Liver (tissue), 3 donors: ENCODE data around the gene IER3IP1.
"Not testable (repeated sequence)": the region's sequence is repeated elsewhere in the genome, so short reads cannot be mapped to it uniquely, and the experiment has no call there.

Source experiments
- ATF3 ChIP-seq: IDR thresholded peaks from 2 replicates; pipeline ENCODE4 v1.6.1; 2016; ENCODE audit warnings: antibody characterized with exemption
- EGR1 ChIP-seq, 2 donors: IDR thresholded peaks; 2 replicates each; pipeline ENCODE4 v1.6.1; 2016 to 2018; ENCODE audit warnings: antibody characterized with exemption in 2 of 2, low read depth in 2 of 2
- GABPA ChIP-seq, 2 donors: IDR thresholded peaks in 1 of 2; conservative IDR thresholded peaks in 1 of 2; 2 replicates each; pipeline ENCODE4 v1.6.1; 2016; ENCODE audit warnings: antibody characterized with exemption in 2 of 2, mild to moderate bottlenecking in 1 of 2, moderate library complexity in 1 of 2
- HNF4A ChIP-seq, 2 donors: conservative IDR thresholded peaks; 2 replicates each; pipeline ENCODE4 v1.6.1; 2016; ENCODE audit warnings: antibody characterized with exemption in 2 of 2, mild to moderate bottlenecking in 2 of 2
- RAD21 ChIP-seq, 2 donors: IDR thresholded peaks; 2 replicates each; pipeline ENCODE4 v1.6.1; 2016; ENCODE audit warnings: antibody characterized with exemption in 2 of 2, mild to moderate bottlenecking in 2 of 2
- SP1 ChIP-seq: IDR thresholded peaks from 2 replicates; pipeline ENCODE4 v1.6.1; 2018; ENCODE audit warnings: antibody characterized with exemption, mild to moderate bottlenecking
- YY1 ChIP-seq: IDR thresholded peaks from 2 replicates; pipeline ENCODE4 v1.6.1; 2016; ENCODE audit warnings: antibody characterized with exemption, mild to moderate bottlenecking
- TF ChIP-seq, protein P1 (sequence below): fragments of 150-350 bp; IDR thresholded peaks from 2 replicates; pipeline ENCODE4 v1.5.1; 2017; ENCODE audit warnings: improper control_type of control experiment, low read depth, low read length; ENCODE audit not compliant: missing input control
- TF ChIP-seq, protein P2 (sequence below): IDR thresholded peaks from 2 replicates; pipeline ENCODE4 v1.6.1; 2016; ENCODE audit warnings: antibody characterized with exemption
- donor health status: healthy.
- donor health status: healthy.

GRCh38 chr18:47195961-47196360 lies 19.8 kb upstream of the IER3IP1 start:
- TF ChIP-seq, protein P1, sequence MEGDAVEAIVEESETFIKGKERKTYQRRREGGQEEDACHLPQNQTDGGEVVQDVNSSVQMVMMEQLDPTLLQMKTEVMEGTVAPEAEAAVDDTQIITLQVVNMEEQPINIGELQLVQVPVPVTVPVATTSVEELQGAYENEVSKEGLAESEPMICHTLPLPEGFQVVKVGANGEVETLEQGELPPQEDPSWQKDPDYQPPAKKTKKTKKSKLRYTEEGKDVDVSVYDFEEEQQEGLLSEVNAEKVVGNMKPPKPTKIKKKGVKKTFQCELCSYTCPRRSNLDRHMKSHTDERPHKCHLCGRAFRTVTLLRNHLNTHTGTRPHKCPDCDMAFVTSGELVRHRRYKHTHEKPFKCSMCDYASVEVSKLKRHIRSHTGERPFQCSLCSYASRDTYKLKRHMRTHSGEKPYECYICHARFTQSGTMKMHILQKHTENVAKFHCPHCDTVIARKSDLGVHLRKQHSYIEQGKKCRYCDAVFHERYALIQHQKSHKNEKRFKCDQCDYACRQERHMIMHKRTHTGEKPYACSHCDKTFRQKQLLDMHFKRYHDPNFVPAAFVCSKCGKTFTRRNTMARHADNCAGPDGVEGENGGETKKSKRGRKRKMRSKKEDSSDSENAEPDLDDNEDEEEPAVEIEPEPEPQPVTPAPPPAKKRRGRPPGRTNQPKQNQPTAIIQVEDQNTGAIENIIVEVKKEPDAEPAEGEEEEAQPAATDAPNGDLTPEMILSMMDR = not testable (repeated sequence)
- TF ChIP-seq YY1; HNF4A (conservative IDR thresholded peaks at IDR 0.05); SP1; GABPA (IDR thresholded peaks at IDR 0.05 in 1 of 2, conservative IDR thresholded peaks at IDR 0.05 in 1 of 2); EGR1 (IDR thresholded peaks at IDR 0.05; ENCODE audit: low read depth in 2 of 2); ATF3; RAD21 (IDR thresholded peaks at IDR 0.05): not testable (repeated sequence)
- TF ChIP-seq, protein P2, sequence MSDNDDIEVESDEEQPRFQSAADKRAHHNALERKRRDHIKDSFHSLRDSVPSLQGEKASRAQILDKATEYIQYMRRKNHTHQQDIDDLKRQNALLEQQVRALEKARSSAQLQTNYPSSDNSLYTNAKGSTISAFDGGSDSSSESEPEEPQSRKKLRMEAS = not testable (repeated sequence)
